GM21619 (cell line): ENCODE results near the gene LRRC75A.

Experiments used
- ATAC-seq: cut with Tn5 transposase; IDR thresholded peaks from one replicate; pipeline ENCODE4 v1.9.1; 2021; ENCODE audit not compliant: unreplicated experiment

Gene LRRC75A

DNA sequence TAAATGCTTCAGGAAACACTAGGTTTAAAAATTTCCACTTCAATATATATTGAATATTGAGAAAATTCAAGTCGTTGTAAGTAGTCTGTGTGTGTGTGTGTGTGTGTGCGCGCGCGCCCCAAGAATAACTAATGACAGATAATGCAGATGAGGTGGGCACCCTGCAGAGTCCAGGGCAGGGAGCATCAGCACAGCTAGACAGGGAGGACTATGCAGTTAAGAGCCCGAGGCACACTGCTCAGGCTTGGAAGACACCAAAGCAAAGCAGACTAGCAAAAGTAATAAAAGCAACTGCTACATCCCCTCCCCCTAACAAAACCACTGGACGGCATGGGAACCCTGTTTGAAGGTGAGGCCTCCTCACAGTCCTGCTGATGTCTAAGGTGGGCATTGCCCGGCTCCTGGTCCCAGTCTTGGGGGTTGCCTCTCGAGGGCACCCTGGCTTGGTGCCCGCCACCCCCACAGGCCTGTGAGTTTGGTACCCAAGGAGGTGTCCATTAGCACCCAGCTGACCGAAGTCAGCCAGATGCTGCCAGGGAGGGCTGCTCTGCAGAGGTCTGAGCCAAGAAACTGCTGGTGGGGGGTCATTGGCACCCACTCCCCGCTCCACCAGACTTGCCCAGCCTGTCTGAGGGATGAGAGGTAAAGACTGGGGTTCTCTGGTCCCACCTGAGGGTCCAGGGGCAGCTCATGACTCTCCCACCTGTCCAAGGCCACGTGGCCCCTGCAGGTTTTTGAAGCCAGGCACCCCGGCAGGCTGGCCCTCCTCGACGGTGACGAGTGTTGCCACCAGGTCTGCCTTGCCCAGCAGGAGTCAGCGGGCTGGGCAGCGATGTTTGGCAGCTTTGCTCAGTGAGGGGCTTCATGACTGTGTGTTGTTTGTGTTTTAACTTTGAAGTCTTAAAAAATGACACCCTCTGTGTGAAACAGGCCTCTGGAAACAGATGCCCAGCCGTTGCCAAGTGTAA is 18.7 kb downstream of the LRRC75A start:
- no peak for ATAC-seq

DNA sequence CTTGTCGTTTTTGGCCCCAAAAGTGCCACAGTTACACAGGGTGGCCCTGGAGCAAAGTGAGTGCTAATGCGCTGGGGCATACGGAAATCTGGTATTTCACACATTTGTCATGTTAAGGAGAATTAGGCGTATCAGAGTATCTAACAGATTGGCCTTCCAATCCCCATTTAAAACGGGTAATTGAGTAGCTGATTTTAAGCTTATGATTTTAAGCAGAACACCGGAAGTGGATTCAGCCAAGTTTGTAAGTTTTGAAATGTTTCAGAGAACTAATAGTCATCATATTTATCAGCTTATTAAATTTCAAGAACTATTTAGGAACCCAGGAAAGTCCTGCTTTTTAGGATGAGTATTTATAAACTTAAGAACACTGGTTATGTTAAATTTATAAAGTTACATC is 19.5 kb downstream of the LRRC75A start:
- ATAC-seq: no peak

DNA sequence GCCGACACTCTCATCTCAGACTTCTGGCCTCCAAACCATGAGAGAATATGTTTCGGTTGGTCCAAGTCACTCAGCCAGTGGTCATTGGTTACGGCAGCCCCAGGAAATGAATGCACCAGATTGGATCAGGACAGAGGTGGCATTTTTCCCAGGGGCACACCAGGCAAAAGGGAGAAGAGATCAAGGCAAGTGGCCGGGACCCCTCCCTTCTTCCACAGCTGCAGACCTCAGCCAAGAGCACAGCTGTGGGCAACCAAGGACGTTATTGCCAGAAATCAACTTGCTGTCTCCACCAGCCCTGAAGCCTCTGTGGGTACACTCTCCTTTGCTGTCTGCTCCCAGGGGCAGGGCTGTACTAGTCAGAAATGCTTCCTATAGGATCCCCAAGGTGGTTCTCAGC is 20.7 kb downstream of the LRRC75A start:
- ATAC-seq: no peak

DNA sequence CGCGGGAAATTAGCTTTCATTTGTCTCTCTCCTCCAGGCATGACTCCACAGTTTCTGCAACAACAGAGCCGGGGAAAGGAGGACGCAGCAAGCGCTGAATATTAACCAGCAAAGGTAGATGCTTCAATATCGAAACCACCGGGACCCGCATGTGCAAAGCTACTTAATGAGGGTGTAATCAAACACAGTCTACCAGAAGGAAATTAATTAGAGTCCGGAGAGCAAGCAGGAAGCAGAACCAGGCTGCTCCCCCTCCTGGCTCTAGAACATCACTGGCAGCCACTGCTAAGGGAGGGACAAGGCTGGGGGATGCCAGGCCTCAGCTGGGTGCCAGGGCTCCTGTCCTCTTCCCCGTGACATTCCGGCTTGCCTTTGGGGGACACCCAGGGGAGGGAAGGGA is 21.7 kb downstream of the LRRC75A start:
- no peak for ATAC-seq

DNA sequence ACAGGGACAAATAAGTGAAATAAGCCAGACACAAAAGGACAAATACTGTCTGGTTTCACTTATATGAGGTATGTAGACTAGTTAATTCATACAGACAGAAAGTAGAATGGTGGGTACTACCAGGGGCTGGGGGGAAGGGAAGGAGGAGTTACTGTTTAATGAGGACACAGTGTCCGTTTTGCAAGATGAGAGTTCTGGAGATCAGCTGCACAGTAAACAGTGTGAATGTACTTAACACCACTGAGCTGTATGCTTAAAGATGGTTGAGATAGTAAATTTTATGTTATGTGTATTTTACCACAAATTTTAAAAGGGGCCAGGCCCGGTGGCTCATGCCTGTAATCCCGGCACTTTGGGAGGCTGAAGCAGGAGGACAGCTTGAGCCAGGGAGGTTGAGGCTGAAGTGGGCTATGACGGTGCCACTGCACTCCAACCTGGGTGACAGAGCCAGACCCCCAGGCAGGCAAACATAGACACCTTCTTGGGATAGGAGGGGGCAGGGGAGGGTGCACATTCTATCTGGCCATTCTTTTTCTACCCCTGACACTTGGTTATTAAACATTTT is 23.5 kb downstream of the LRRC75A start:
- ATAC-seq: no peak

DNA sequence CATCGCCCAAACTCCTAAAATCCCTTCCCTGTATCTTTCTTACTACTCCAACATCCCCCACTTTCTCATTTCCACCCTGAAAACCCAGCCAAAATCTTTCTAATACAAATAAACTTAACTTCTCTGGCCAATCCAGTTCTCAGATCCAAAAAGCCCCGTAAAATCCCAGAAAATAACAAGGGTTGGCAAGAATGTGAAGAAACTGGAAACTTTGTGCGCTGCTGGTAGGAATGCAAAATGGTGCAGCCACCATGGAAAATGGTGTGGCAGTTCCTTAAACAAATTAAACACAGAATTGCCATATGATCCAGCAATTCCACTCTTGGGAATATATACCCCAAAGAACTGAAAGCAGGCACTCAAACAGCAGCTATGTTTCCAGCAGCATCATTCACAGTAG is 24.1 kb downstream of the LRRC75A start:
- ATAC-seq: no peak

DNA sequence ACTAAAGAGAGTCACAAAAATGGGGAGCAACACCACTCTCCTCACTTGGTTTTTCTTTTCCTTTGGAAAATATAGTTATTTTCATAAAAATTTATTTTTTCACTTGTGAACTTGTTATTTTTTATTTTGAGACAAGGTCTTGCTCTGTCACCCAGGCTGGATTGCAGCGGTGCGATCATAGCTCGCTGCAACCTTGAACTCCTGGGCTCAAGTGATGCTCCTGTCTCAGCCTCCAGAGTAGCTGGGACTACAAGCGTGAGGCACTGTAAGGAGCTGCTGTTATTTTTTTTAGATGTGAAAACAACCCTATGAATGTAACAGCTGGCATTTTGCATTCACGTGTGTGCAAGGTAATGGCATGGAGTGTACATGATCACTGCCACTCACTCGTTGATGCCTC is 24.9 kb downstream of the LRRC75A start:
- ATAC-seq: no peak

DNA sequence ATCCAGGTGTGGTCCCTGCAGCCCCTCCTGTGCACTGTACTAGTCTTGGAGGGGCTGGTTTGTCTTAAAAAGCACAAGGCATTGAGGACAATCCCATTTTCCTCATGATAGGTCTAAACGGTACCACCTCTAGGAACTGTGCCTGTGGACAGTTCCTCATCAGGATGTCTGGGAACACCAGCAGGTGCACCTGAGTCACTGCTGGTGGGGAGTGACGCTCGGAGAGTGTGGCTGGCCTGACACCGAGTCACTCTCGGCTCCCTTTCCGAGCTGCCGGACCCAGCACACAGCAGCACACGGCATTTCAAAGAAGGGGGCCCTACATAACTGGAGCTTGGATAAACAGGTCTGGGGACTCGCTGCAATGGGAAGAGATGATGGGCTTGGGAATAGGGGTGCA is 25.6 kb downstream of the LRRC75A start:
- ATAC-seq: no peak

DNA sequence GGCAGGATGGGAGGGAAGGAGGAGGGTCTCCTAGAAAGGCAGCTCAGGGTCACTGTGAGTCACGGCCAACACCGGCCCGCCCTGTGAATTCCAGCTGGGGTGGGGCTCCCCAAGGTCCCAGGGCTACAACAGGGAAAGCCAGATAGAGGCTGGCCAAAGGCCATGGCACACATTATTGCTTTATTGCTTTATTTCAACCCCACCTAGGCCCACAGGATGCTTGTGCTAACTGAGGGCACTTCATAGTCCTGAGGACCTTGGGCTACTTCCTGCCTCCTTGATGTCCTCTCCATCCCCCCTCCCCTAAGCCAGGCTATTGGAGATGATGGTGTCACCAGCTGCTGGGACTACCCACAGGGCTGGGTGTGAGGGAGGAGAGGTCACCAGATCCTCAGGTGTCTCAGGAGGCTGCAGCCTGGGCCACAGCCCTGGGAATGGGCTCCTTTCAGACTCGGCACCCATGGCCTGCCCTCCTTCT is 26.1 kb downstream of the LRRC75A start:
- ATAC-seq: no peak

DNA sequence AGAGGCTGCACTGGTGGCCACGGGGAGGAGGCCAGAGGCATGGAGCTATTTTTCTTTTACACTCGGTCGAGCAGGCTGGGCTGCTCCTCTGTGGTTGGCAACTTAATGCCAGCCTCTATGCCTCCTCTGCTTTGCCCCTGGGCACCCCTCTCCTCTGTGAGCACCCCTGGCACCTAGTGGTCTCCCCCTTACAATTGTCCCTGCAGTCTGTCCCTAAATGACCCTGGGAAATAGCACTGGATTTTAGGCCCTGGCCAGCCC is 27.0 kb downstream of the LRRC75A start:
- no peak for ATAC-seq

DNA sequence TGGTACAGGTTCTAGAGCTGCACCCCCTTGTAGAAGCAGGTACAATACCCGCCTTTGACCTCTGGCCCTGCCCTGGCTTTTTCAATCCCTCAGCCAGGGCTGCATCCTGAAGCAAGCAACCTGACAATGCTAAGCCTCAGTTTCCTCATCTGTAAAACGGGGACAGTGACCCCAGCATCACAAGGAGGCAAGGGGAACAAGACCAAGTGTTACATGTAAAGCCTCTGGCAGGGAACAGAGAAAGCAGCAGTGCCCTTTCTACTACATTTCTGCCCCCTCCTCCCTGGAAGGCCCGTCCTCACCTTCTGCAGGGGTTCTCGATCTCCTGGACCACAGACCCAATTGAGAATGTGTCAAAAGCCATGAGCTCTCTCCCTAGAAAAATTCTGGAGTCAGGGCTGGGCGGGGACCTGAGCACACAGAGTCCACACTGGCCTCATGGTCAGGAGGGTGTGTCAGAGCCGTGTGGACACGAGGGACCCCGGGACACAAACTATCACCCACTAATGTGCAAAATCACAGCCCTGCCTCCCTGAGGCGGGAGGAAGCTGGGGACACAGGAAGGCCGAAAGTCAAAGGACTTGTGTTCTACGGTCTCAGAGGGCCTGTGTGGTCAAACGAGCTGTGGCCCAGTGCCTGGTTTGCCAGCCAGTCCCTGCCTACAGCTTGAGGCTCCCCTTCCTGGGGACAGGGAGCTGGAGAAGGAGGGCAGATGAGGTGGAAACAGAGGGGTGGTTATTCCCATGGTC is 27.5 kb downstream of the LRRC75A start:
- ATAC-seq: no peak

DNA sequence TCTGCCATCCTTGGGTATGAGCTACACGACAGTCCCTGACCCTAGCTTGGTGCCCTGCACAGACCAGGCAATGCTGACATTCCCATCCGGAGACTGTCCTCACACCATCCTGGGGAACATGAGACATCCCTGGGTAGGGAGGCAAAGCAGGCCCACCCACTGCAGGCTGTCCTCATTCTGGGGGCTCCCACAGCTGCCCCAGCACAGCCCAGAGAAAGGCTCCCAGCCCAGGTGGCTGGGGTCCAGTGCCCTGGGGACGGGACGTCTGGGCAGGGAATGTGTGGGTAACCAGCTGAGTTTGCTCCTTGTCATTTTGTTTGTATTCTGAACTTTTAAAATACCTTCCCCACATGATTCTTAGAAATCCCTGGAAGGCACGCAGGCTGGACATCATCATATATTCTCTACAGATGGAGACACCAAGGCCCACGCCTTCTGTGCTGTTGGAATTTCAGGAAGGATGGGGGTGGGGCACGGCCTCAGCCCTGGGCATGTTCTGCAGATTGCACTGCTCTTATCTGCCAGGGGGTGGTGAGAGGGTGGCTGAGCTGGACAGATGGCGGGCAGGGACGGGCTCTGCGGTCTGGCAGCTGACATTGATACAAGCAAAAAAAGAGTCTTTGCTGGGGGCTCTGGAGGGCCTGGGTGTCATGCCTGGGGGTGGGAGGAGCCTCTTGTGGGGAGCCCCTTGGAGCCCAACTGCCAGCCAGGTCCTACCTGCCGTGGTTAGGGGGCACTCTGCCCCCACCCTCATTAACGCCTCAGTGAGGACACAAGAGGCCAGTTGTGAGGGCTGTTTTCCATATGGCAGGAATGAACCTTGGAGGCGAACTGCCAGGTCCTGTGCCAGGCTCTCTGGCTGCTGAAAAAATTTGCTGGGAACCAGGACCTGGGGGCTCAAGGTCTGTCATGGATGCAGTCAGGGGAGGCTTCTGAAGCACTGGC is 28.4 kb downstream of the LRRC75A start:
- no peak for ATAC-seq

DNA sequence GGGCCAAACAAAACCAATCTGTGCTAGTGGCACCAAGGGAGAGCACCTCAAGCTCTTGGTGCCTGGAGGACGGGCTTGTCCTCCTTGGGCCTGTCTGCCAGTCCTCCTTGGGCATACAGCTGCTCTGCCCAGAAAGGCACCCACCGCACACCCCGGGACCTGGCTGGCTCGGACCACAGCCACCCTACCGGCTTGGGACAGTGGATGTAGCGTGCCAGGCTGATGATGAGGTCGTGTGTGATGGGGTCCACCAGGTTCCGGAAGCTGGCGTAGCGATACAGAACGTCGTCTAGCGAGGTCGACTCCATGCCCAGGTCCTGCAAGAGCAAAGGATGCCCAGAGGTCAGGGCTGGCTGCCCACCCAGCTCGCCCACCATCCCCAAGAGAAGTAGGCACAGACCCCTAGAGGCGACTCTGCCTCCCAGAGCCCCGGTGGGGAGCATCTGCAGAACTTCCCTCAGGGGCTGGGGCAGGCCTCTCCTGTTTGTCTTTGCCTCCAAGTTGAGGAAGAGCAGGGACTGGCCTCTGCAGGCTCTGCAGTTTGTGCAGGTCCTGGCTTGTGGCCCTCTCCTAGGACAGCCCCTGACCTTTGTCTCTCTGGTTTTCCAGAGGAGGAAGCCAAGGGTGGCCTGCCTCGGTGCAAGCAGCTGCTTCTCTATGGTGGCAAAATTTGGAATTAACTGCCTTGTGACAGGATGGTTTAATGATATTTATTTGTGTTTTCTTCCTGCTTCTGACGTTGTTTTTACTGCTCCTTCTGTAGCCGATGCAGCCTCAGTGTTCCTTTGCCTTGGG is 29.7 kb downstream of the LRRC75A start:
- no peak for ATAC-seq

DNA sequence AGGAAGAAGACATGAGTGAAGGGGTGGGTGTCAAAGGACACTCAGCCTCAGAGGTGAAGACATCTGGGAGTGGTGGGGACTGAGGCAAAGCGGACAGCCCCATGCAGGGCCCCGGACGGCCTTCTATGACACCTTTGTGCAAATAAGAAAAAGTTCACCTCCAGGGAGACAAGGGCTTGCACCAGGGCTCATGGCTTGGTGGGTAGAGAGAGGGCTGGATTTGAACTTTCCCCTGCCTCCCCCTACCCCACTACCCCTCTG is 30.5 kb downstream of the LRRC75A start:
- ATAC-seq: no peak

DNA sequence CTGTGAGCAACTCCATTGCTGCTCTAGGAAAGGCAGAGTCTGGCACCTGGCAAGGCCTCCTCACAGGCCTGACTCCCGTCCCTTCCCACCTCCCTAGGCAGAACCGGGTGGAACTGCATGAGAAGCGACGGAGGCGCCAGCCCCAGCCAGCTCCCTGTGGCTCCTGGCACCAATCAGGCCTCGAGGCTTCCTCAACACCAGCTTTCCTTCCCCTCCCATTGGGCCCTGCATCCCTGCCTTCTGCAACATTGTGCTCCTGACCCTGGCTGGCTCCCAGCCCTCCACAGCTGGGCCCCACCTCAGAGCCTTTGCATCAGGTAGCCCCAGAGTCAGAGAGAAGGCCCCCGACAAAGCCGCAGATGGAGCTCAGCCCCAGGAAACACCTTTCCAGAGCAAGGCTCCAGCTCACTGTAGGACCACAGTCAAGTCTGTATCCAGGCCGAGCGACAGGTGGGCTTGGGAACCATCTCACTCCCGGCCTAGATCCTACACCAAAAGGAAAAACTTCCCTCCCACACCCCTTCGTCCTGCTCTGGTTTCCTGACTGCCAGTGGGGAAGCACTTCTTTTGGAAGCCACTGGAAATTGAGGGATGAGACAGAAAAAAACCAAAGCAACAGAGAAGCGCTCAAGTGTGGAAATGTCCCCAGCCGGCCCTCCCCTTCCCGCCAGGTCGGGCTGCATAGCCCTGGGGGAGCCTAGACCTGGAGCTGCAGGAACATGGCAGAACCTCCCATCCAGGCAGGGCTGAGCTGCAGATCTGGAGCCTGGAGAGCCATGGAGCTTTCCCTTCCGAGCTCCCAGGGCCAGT is 31.0 kb downstream of the LRRC75A start:
- no peak for ATAC-seq

DNA sequence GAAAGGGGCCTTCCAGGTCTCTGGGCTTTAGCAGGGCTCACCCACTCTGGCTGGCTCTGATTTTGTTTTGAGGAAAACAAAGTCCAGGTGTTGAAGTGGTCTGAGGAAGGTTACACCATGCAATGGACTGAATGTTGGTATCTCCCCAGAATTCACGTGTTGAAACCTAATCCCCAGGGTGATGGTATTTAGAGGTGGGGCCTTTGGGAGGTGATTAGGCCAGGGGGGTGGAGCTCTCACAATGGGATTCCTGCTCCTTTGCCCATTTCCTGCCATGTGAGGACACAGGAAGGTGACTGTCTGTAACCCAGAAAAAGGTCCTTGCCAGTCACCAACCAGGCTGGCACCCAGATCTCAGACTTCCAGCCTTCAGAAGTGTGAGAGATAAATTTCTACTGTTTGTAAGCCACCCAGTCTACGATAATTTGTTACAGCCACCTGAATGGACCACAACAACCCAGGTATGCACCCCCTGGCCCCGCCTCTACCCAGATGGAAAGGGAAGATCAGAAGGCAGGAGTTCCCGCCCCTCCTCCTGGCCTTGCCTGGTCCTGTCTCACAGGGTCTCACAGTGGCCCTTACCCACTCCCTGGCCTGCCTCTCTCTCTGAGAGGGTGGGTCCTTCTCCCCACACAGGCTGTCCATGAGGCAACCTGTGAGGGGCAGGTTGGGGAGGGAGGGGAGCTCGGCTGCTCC is 32.0 kb downstream of the LRRC75A start:
- ATAC-seq: no peak

DNA sequence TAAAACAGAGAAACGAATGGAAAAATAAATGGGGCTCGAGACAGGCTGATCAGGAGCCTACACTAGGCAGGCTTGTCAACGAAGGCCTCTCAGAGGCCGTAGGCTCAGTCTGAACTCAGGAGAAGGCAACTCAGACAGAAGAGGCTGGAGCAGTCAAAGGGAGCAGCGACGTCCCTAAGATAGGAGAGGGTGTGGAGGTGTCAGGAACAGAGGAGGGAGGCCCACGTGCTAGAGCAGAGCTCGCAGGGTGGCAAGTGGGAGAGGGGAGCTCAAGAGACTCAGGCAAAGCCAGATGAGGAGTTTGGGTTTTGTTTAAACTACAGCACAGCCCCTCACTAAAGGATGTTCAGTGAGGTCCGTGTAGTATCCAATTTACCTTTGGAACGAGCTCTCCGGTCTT is 32.7 kb downstream of the LRRC75A start:
- ATAC-seq: no peak

DNA sequence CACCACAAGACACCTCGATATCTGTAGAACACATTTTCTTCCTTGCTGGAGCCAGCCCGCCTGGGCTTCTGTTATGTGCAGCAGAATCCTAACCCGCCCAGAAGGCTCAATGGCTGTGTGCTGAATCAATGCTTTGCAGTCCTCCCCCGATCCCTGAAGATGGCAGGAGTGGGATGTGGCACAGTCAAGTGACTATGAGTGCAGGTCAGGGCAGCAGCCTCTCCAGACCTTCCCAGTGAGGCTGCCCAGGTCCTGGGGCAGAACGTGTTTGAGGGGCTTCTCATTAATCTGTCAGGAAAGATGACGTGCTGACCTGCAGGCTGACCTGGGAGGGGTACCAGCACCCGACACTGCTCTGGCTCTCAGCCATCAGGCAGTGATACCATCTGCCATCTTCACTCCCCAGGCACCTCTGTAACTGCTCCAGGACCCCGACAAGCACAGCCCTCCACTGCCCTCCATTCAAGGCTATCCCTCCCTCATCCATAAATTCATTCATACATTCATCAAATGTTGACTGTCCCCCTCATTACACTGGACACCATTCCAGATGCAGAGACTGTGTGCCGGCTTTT is 35.2 kb downstream of the LRRC75A start:
- no peak for ATAC-seq
